IMR-90 (cell line): ENCODE results near the gene HGF. TPM values are rescaled to one million over a fixed set of nuclear protein-coding genes. Genes with fewer than 3 reads are reported as not detected.

Experiments
- ATAC-seq: fragments of 200-7000 bp; cut with Tn5 transposase; 2 replicates; pipeline ENCODE4 v1.9.1; 2020; ENCODE audit warnings: low read depth, mild to moderate bottlenecking, moderate library complexity
- BruUV-seq: library from RNA; stranded (reverse); fragments of 400-500 nt; replicated peaks from 2 replicates; lab custom pipeline; 2021; lab: Mats Ljungman, UMichigan
- CTCF ChIA-PET: fragments of 300-600 bp; formaldehyde crosslinking; extraction: SDS; loops from one replicate; lab custom pipeline; 2021; ENCODE audit warnings: antibody characterized with exemption; lab: Yijun Ruan, JAX
- POLR2A ChIA-PET: fragments of 300-600 bp; sonication (Branson Sonifier 250); formaldehyde crosslinking; loops from one replicate; lab custom pipeline; 2022; ENCODE audit warnings: antibody characterized with exemption; ENCODE audit not compliant: unreplicated experiment; lab: Charles Lee
- DNase-seq: peaks from one replicate; pipeline ENCODE4 v3.0.0; 2013
- H2AFZ ChIP-seq: replicated peaks from 2 replicates; pipeline ENCODE3; 2013; ENCODE audit warnings: low read length, mild to moderate bottlenecking; ENCODE audit not compliant: poor library complexity
- H2AK5ac ChIP-seq: 2 replicates; pipeline ENCODE4 v1.6.1; 2013; ENCODE audit warnings: low read depth, low read length, inconsistent platforms
- H2AK9ac ChIP-seq: replicated peaks from 2 replicates; pipeline ENCODE3; 2013; ENCODE audit warnings: mild to moderate bottlenecking, low read depth, low read length, moderate library complexity; ENCODE audit not compliant: poor library complexity
- H2BK120ac ChIP-seq: 2 replicates; pipeline ENCODE4 v1.6.1; 2013; ENCODE audit warnings: low read depth, low read length, inconsistent platforms
- H2BK15ac ChIP-seq: 3 replicates; pipeline ENCODE4 v1.6.1; 2013; ENCODE audit warnings: low read depth, low read length, inconsistent platforms
- H2BK20ac ChIP-seq: 2 replicates; pipeline ENCODE4 v1.6.1; 2013; ENCODE audit warnings: low read depth, mild to moderate bottlenecking, inconsistent platforms, low read length, moderate library complexity
- H2BK5ac ChIP-seq: 2 replicates; pipeline ENCODE4 v1.6.1; 2013; ENCODE audit warnings: mild to moderate bottlenecking, low read depth, low read length, inconsistent platforms; ENCODE audit not compliant: poor library complexity, severe bottlenecking
- H3K14ac ChIP-seq: replicated peaks from 2 replicates; pipeline ENCODE4 v1.6.1; 2013; ENCODE audit warnings: low read depth, low read length, inconsistent platforms
- H3K18ac ChIP-seq: 2 replicates; pipeline ENCODE4 v1.6.1; 2013; ENCODE audit warnings: low read depth, low read length, control low read depth
- H3K23ac ChIP-seq: 2 replicates; pipeline ENCODE4 v1.6.1; 2013; ENCODE audit warnings: low read depth, low read length, inconsistent platforms
- H3K27ac ChIP-seq: 2 replicates; pipeline ENCODE4 v1.5.1; 2013; ENCODE audit warnings: mild to moderate bottlenecking, control low read depth, low read length; ENCODE audit not compliant: insufficient read depth
- H3K27me3 ChIP-seq: 2 replicates; pipeline ENCODE4 v1.6.1; 2013; ENCODE audit warnings: low read length; ENCODE audit not compliant: control insufficient read depth, insufficient read depth
- H3K36me3 ChIP-seq: 2 replicates; pipeline ENCODE4 v1.6.1; 2013; ENCODE audit warnings: low read length, mixed read lengths; ENCODE audit not compliant: control insufficient read depth, insufficient read depth
- H3K4ac ChIP-seq: 2 replicates; pipeline ENCODE4 v1.6.1; 2013; ENCODE audit warnings: low read depth, low read length, inconsistent platforms
- H3K4me1 ChIP-seq: 2 replicates; pipeline ENCODE4 v1.6.1; 2013; ENCODE audit warnings: low read length, mixed read lengths; ENCODE audit not compliant: control insufficient read depth, insufficient read depth
- H3K4me2 ChIP-seq: 2 replicates; pipeline ENCODE4 v1.6.1; 2013; ENCODE audit warnings: low read depth, mild to moderate bottlenecking, control low read depth, low read length, moderate library complexity
- H3K4me3 ChIP-seq: 2 replicates; pipeline ENCODE4 v1.5.1; 2013; ENCODE audit warnings: low read depth, mild to moderate bottlenecking, control low read depth, low read length, moderate library complexity; ENCODE audit not compliant: insufficient read depth
- H3K56ac ChIP-seq: 2 replicates; pipeline ENCODE4 v1.6.1; 2013; ENCODE audit warnings: low read length, inconsistent platforms; ENCODE audit not compliant: insufficient read depth; ENCODE audit errors: extremely low read depth
- H3K79me1 ChIP-seq, 2 experiments: 2 replicates each; pipeline ENCODE4 v1.6.1; 2013; ENCODE audit warnings: low read length in 2 of 2, inconsistent platforms in 1 of 2, low read depth in 1 of 2
- H3K9ac ChIP-seq: 2 replicates; pipeline ENCODE4 v1.6.1; 2013; ENCODE audit warnings: low read depth, low read length, control low read depth
- H3K9me1 ChIP-seq: 2 replicates; pipeline ENCODE4 v1.6.1; 2013; ENCODE audit warnings: low read length, inconsistent platforms; ENCODE audit not compliant: insufficient read depth
- H3K9me3 ChIP-seq: 2 replicates; pipeline ENCODE4 v1.6.1; 2013; ENCODE audit warnings: low read length; ENCODE audit not compliant: control insufficient read depth, insufficient read depth
- H4K20me1 ChIP-seq: 2 replicates; pipeline ENCODE4 v1.6.1; 2013; ENCODE audit warnings: low read length, inconsistent platforms; ENCODE audit not compliant: insufficient read depth
- H4K5ac ChIP-seq: 2 replicates; pipeline ENCODE4 v1.6.1; 2013; ENCODE audit warnings: mild to moderate bottlenecking, low read depth, low read length, control low read depth
- H4K8ac ChIP-seq, 2 experiments: 2 replicates each; pipeline ENCODE4 v1.6.1; 2013; ENCODE audit warnings: low read depth in 2 of 2, low read length in 2 of 2, control low read depth in 1 of 2, inconsistent platforms in 1 of 2
- H4K91ac ChIP-seq: 2 replicates; pipeline ENCODE4 v1.6.1; 2013; ENCODE audit warnings: low read depth, low read length, inconsistent platforms; ENCODE audit not compliant: insufficient read depth
- CEBPB ChIP-seq: IDR thresholded peaks from 2 replicates; pipeline ENCODE4 v1.6.1; 2012; ENCODE audit warnings: low read depth, low read length, improper control_type of control experiment
- RFX5 ChIP-seq: IDR thresholded peaks from 2 replicates; pipeline ENCODE4 v1.8.0; 2012; ENCODE audit warnings: low read depth, mild to moderate bottlenecking, low read length, moderate library complexity
- dilution Hi-C: fragments of 300-500 bp; cut with HindIII; formaldehyde crosslinking; loops from one replicate; pipeline ENCODE4 v1.14.3; 2018; ENCODE audit warnings: low sequenced_read_pairs; ENCODE audit not compliant: unreplicated experiment
- in situ Hi-C: fragments of 300-500 bp; cut with MboI; formaldehyde crosslinking; loops from 3 replicates; pipeline ENCODE4 v1.14.3; 2019; ENCODE audit warnings: low sequenced_read_pairs, inconsistent platforms, mixed read lengths
- intact Hi-C: fragments of 100-400 bp; cut with micrococcal nuclease; formaldehyde crosslinking; loops from 2 replicates; pipeline ENCODE4 v1.10.0; 2022
- polyA plus RNA-seq, 3 experiments: library from polyadenylated mRNA; depleted of rRNA; stranded (reverse); fragments of >200 nt; gene quantifications; 2 replicates each; pipeline ENCODE4 v1.2.3, GENCODE V29; 2012; ENCODE audit warnings: low replicate concordance in 1 of 3
- total RNA-seq: library from RNA; depleted of rRNA; stranded (reverse); fragments of >200 nt; gene quantifications from 2 replicates; pipeline ENCODE4 v1.2.3, GENCODE V29; 2012

Gene HGF
- total and polyA plus RNA-seq, 2 of the 4 experiments (the other 2 are of a cell fraction): 16.8 to 50.9 TPM

DNA sequence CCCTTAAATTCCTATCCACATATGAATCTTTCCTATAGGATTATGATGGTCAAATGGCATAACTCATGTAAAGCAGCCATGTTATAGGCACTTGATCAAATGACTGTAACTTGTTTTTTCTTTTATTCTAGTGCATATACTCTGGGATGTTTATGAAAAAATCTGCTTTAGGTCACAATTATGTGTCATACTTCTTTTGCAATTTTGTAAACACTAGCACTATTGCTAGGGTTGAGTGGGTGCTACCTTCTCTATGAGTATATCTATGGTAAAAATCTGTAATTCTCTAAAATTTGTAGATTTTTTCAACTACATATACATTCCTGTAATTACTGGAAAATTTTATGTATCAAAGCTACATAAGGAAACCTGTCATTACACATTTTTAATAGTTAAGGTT, 50.0 kb downstream of the HGF start:
- H3K9me3 ChIP-seq: no peaks in the 10 kb centered on the region
- no peak overlapping the region for H4K5ac ChIP-seq
- ChIA-PET CTCF (no interaction called here), POLR2A (no interaction called here)
- H2AK9ac ChIP-seq: no peak overlapping the region
- no peak overlapping the region for H3K14ac ChIP-seq
- BruUV-seq: no TSS peak
- peak overlapping the region; percentile 62 for H2BK5ac ChIP-seq
- H2AK5ac ChIP-seq: no peak overlapping the region
- H2BK15ac ChIP-seq: no peak overlapping the region
- H3K23ac ChIP-seq: no peak overlapping the region
- no peak overlapping the region for H2AFZ ChIP-seq
- no peak overlapping the region for H4K91ac ChIP-seq
- peaks cover 25% of the 10 kb centered on the region for H3K36me3 ChIP-seq
- no peak overlapping the region for H3K18ac ChIP-seq
- no peak overlapping the region for H3K4me3 ChIP-seq
- in situ Hi-C loops: loop anchor here (5.0 kb wide), 1 partner anchor 218 kb away; no protein-coding TSS in a partner anchor
- H3K4ac ChIP-seq: no peak overlapping the region
- intact Hi-C loops: loop anchor here (5.0 kb wide), 1 partner anchor 297 kb away; no protein-coding TSS in a partner anchor
- H3K4me2 ChIP-seq: no peak overlapping the region
- H3K9me1 ChIP-seq: peaks cover 3% of the 10 kb centered on the region; the same call in 1 of the 2 replicates
- H3K4me1 ChIP-seq: peaks cover 2% of the 10 kb centered on the region; the same call in 1 of the 2 replicates
- peak; percentile 57 for DNase-seq
- no peak overlapping the region; a peak in 1 of 4 replicates for H4K8ac ChIP-seq
- dilution Hi-C loops: no loop called here
- H3K56ac ChIP-seq: no peak overlapping the region
- TF ChIP-seq RFX5 (no peak), CEBPB (peak; percentile 53; the same call in 1 of the 2 replicates)
- no peaks in the 10 kb centered on the region for H4K20me1 ChIP-seq
- no peak overlapping the region for H2BK120ac ChIP-seq
- peaks cover 0 to 5% of the 10 kb centered on the region in 2 experiments; a peak in 2 of 4 replicates for H3K79me1 ChIP-seq
- ATAC-seq: no peak; the same call in 1 of the 2 replicates
- no peak overlapping the region for H2BK20ac ChIP-seq
- H3K27ac ChIP-seq: no peak overlapping the region; the same call in 1 of the 2 replicates
- H3K27me3 ChIP-seq: no peaks in the 10 kb centered on the region
- no peak overlapping the region for H3K9ac ChIP-seq
